ENCODE results near the gene F3. TPM values are rescaled to one million over a fixed set of nuclear protein-coding genes. Genes with fewer than 3 reads are reported as not detected.
A peak's percentile ranks its signal among the peaks of the same experiment; 100 is the strongest.

Gene F3
- 1 to 10 TPM in 4 of 6 experiments, under 1 TPM in 2; 0.79 to 6.8 (median 2.6) TPM for total RNA-seq
- long read RNA-seq, partial matches to known transcripts, result 0 of 1 reads
- long read RNA-seq, other reads (novel, unspliced or antisense), result 0 of 1 reads

DNA sequence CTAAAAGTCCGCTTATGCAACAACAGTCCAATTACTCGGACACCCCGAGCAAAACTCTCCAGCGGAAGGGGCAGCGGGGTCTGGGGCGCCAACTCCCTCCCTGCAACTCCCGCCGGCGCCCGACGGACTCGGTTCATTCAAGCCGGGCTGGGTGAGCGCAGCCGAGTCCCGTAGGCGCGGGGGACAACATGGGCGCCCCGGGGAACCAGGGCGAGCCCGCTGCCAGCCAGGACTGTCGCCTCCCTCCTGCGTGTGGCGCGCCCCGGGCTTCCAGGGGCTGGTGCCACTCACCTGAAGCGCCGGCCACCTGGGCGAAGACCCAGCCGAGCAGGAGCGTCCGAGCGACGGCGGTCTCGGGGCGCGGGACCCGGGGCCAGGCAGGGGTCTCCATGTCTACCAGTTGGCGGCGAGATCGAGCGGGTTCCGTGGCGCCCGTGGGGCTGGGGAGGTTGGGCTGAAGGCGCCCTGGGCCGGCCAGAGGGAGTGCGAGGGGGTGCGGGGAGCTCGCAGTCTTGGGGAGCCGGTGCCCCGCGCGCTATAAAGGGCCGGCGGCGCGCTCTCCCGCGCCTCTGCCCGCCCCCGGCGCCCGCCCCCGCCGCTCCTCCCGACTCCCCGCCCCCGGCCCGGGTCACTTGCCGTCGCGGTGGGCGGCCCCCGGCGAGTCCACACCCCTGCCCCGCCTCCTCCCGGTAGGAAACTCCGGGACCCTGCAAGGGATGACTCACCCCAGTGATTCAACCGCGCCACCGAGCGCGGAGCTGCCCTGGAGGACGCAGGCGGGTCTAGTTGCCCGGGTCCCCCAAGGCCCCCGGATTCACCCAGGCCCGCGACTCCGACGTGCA is at the start of gene F3:
Gene F3, minus strand, starts transcription at position 514 of the 842 bp plus-strand sequence. Its CDS starts 123 bp downstream, at position 391.
- H3K4me3 ChIP-seq, result peak within 1 kb of the TSS; percentile 65 to 81 (median 71)
- intact Hi-C loops (cut with DNase I), result no loop called here
- peak; percentile 88 for TF ChIP-seq POLR2A (IDR thresholded peaks at IDR 0.05)
- TF ChIP-seq CTCF (IDR thresholded peaks at IDR 0.05), result peak in 1 of 4 donors; percentile 11
- no peaks in the 10 kb centered on the region for H3K36me3 ChIP-seq
- WGBS (ENCODE audit: insufficient coverage, low coverage, low lambda C conversion rate, missing lambda C conversion rate), result 0% methylated on average over 4 of the region's 94 CpGs
- ATAC-seq (peak; percentile 93 to 97 (median 96)), DNase-seq (peak; percentile 85 to 95 (median 88))
- H3K27me3 ChIP-seq, result no peaks in the 10 kb centered on the region
- peak within 1 kb of the TSS; percentile 60 to 87 (median 68) for H3K27ac ChIP-seq
- no peaks in the 10 kb centered on the region for H3K9me3 ChIP-seq
- H3K4me1 ChIP-seq, result peaks cover 0 to 13% (median 4%) of the 10 kb centered on the region in 4 donors

GRCh38 chr1:94590203-94591137 is 48.9 kb upstream of the F3 start:
- intact Hi-C loops (cut with DNase I), result no loop called here
- H3K36me3 ChIP-seq, result no peaks in the 10 kb centered on the region
- DNase-seq, result peak in 1 of 3 donors; percentile 61
- 33% methylated on average over 7 of the region's 7 CpGs for WGBS (ENCODE audit: insufficient coverage, low coverage, low lambda C conversion rate, missing lambda C conversion rate)
- no peaks in the 10 kb centered on the region for H3K27me3 ChIP-seq
- peak overlapping the region in 1 of 3 donors; percentile 29 for H3K27ac ChIP-seq
- H3K4me3 ChIP-seq, result no peak overlapping the region
- H3K4me1 ChIP-seq, result no peaks in the 10 kb centered on the region
- TF ChIP-seq POLR2A (IDR thresholded peaks at IDR 0.05) (no peak), CTCF (IDR thresholded peaks at IDR 0.05) (no peak)
- no peaks in the 10 kb centered on the region for H3K9me3 ChIP-seq
- ATAC-seq, result peak; percentile 60 to 81 (median 77)

- Histone ChIP-seq H3K4me1 (no peaks in the 10 kb centered on the region), H3K27me3 (no peaks in the 10 kb centered on the region), H3K9me3 (no peaks in the 10 kb centered on the region), H3K27ac (no peak overlapping the region), H3K4me3 (no peak overlapping the region), H3K36me3 (no peaks in the 10 kb centered on the region)
- intact Hi-C loops (cut with DNase I), result no loop called here
- ATAC-seq (peak; percentile 40 to 70 (median 50)), DNase-seq (no peak)
- TF ChIP-seq CTCF (IDR thresholded peaks at IDR 0.05), result no peak
- TF ChIP-seq POLR2A (IDR thresholded peaks at IDR 0.05), result no peak
- WGBS (ENCODE audit: insufficient coverage, low coverage, low lambda C conversion rate, missing lambda C conversion rate), result 77% methylated on average over 4 of the region's 4 CpGs
These were observed 48.2 kb upstream of the F3 start for GRCh38 chr1:94589728-94590127.

DNA sequence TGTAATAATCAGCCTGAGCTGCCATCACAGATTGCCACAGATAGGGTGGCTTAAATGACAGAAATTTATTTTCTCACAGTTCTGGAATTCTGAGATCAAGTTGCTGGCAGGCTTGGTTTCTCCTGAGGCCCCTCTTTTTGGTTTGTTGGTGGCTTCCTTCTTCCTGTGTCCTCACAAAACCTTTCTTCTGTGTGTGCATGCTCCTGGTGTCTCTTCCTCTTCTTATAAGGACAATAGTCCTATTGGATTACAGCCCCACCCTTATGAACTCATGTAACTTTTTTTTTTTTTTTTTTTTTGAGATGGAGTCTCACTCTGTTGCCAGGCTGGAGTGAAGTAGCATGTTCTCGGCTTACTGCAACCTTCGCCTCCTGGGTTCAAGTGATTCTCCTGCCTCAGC is 41.0 kb upstream of the F3 start:
- no peak overlapping the region for H3K27ac ChIP-seq
- intact Hi-C loops (cut with DNase I), result no loop called here
- H3K27me3 ChIP-seq, result no peaks in the 10 kb centered on the region
- ATAC-seq, result no peak
- TF ChIP-seq CTCF (IDR thresholded peaks at IDR 0.05) (no peak), POLR2A (IDR thresholded peaks at IDR 0.05) (no peak)
- H3K9me3 ChIP-seq, result no peaks in the 10 kb centered on the region
- DNase-seq, result no peak
- no peaks in the 10 kb centered on the region for H3K4me1 ChIP-seq
- H3K4me3 ChIP-seq, result no peak overlapping the region
- WGBS (ENCODE audit: insufficient coverage, low coverage, low lambda C conversion rate, missing lambda C conversion rate), result 62% methylated on average over 2 of the region's 2 CpGs
- H3K36me3 ChIP-seq, result no peaks in the 10 kb centered on the region

Measured in right lobe of liver (tissue), 6 donors.